WTC11 (cell line): ENCODE results near the gene RBMS1. TPM values are rescaled to one million over a fixed set of nuclear protein-coding genes. Genes with fewer than 3 reads are reported as not detected.

Experiments
- ATAC-seq: fragments of 200-7000 bp; cut with Tn5 transposase; 2 replicates; pipeline ENCODE4 v1.10.0; 2021; ENCODE audit warnings: mild to moderate bottlenecking, moderate library complexity
- CTCF ChIA-PET: fragments of 300-600 bp; sonication (Branson Sonifier 250); formaldehyde crosslinking; loops from one replicate; lab custom pipeline; 2021; ENCODE audit warnings: antibody characterized with exemption; lab: Charles Lee
- POLR2A ChIA-PET: fragments of 350-600 bp; sonication (Branson Sonifier 250); formaldehyde crosslinking; loops from one replicate; lab custom pipeline; 2021; ENCODE audit warnings: antibody characterized with exemption; lab: Charles Lee
- DNase-seq: peaks from one replicate; pipeline ENCODE4 v3.0.0; 2021; ENCODE audit warnings: low spot score
- H3K27ac Mint-ChIP-seq: 2 replicates; pipeline ENCODE4 v1.8.0; 2021; ENCODE audit warnings: mixed read lengths
- H3K27me3 Mint-ChIP-seq: 2 replicates; pipeline ENCODE4 v1.8.0; 2021; ENCODE audit warnings: low read depth, mild to moderate bottlenecking, moderate library complexity, mixed read lengths
- H3K36me3 Mint-ChIP-seq: 2 replicates; pipeline ENCODE4 v1.8.0; 2021; ENCODE audit warnings: mixed read lengths
- H3K4me1 Mint-ChIP-seq: 2 replicates; pipeline ENCODE4 v1.8.0; 2022; ENCODE audit warnings: mixed read lengths
- H3K4me3 Mint-ChIP-seq: 2 replicates; pipeline ENCODE4 v1.8.0; 2021; ENCODE audit warnings: mild to moderate bottlenecking, moderate library complexity, mixed read lengths
- H3K9me3 Mint-ChIP-seq: 2 replicates; pipeline ENCODE4 v1.8.0; 2021; ENCODE audit warnings: mixed read lengths
- CREM ChIP-seq: sonication (generic); formaldehyde crosslinking; IDR thresholded peaks from 2 replicates; pipeline ENCODE4 v1.8.1; 2022; ENCODE audit warnings: mild to moderate bottlenecking, missing genetic modification reagents, moderate library complexity
- CTCF ChIP-seq: fragments of 200-600 bp; IDR thresholded peaks from 2 replicates; pipeline ENCODE4 v1.8.0; 2022; ENCODE audit warnings: antibody characterized with exemption
- E2F5 ChIP-seq: sonication (generic); formaldehyde crosslinking; IDR thresholded peaks from 2 replicates; pipeline ENCODE4 v1.8.1; 2022; ENCODE audit warnings: mild to moderate bottlenecking, moderate library complexity, missing genetic modification reagents
- ETV6 ChIP-seq: sonication (generic); formaldehyde crosslinking; IDR thresholded peaks from 2 replicates; pipeline ENCODE4 v1.8.1; 2022; ENCODE audit warnings: mild to moderate bottlenecking, missing genetic modification reagents
- MLX ChIP-seq: sonication (generic); formaldehyde crosslinking; IDR thresholded peaks from 2 replicates; pipeline ENCODE4 v1.8.1; 2023; ENCODE audit warnings: mild to moderate bottlenecking, missing genetic modification reagents, moderate library complexity
- NR2C2 ChIP-seq: sonication (generic); formaldehyde crosslinking; IDR thresholded peaks from 2 replicates; pipeline ENCODE4 v1.8.0; 2022; ENCODE audit warnings: mild to moderate bottlenecking, missing genetic modification reagents
- PRDM15 ChIP-seq: sonication (generic); formaldehyde crosslinking; IDR thresholded peaks from 2 replicates; pipeline ENCODE4 v1.8.0; 2022; ENCODE audit warnings: missing genetic modification reagents
- SMAD3 ChIP-seq: sonication (generic); formaldehyde crosslinking; IDR thresholded peaks from 2 replicates; pipeline ENCODE4 v1.8.0; 2022; ENCODE audit warnings: missing genetic modification reagents, mild to moderate bottlenecking, borderline replicate concordance
- SOX15 ChIP-seq: fragments of 250-450 bp; sonication (Bioruptor Pico); IDR thresholded peaks from 2 replicates; pipeline ENCODE4 v1.9.0; 2021; ENCODE audit warnings: mild to moderate bottlenecking
- STAT6 ChIP-seq: sonication (generic); formaldehyde crosslinking; conservative IDR thresholded peaks from 2 replicates; pipeline ENCODE4 v1.8.1; 2023; ENCODE audit warnings: mild to moderate bottlenecking, low read depth, missing genetic modification reagents, moderate library complexity
- TEAD1 ChIP-seq: sonication (generic); formaldehyde crosslinking; IDR thresholded peaks from 2 replicates; pipeline ENCODE4 v1.8.0; 2022; ENCODE audit warnings: mild to moderate bottlenecking, missing genetic modification reagents
- TP53 ChIP-seq: sonication (generic); formaldehyde crosslinking; IDR thresholded peaks from 2 replicates; pipeline ENCODE4 v1.8.1; 2023; ENCODE audit warnings: mild to moderate bottlenecking, missing genetic modification reagents
- ZMAT4 ChIP-seq: fragments of 250-450 bp; sonication (Bioruptor Pico); IDR thresholded peaks from 2 replicates; pipeline ENCODE4 v1.9.0; 2021; ENCODE audit warnings: mild to moderate bottlenecking
- ZNF232 ChIP-seq: sonication (generic); formaldehyde crosslinking; IDR thresholded peaks from 2 replicates; pipeline ENCODE4 v1.8.0; 2022; ENCODE audit warnings: mild to moderate bottlenecking, missing genetic modification reagents
- ZNF396 ChIP-seq: fragments of 250-450 bp; sonication (Bioruptor Pico); IDR thresholded peaks from 2 replicates; pipeline ENCODE4 v1.8.0; 2021; ENCODE audit warnings: mild to moderate bottlenecking, moderate library complexity, borderline replicate concordance
- total RNA-seq: library from RNA; stranded (reverse); gene quantifications from 3 replicates; pipeline ENCODE4 v1.2.3, GENCODE V29; 2021

RBMS1 gene
- total RNA-seq, 1 experiment from 2014 or later = 56.3 TPM

- TF ChIP-seq PRDM15 (CRISPR knock-in tag) (no peak), SMAD3 (CRISPR knock-in tag) (no peak), CTCF (no peak), MLX (CRISPR knock-in tag) (no peak), TEAD1 (no peak), ZNF232 (CRISPR knock-in tag) (no peak), SOX15 (CRISPR knock-in tag) (no peak), ZMAT4 (no peak), ETV6 (CRISPR knock-in tag) (no peak), ZNF396 (CRISPR knock-in tag) (no peak), E2F5 (no peak), CREM (CRISPR knock-in tag) (no peak)
Measured at GRCh38 chr2:160510617-160511016, 17.0 kb upstream of the RBMS1 start (continued).

GRCh38 chr2:160509016-160509415 is 15.4 kb upstream of the RBMS1 start:
- no peak for TF ChIP-seq ZMAT4
- no peak for TF ChIP-seq NR2C2 (CRISPR knock-in tag)
- TF ChIP-seq TP53 = no peak
- TF ChIP-seq STAT6 = no peak
- H3K4me1 Mint-ChIP-seq = peaks cover 3% of the 10 kb centered on the region; the same call in 1 of the 2 replicates
- H3K36me3 Mint-ChIP-seq = no peaks in the 10 kb centered on the region
- POLR2A ChIA-PET = no interaction called here
- CTCF ChIA-PET = no interaction called here
- no peaks in the 10 kb centered on the region for H3K27me3 Mint-ChIP-seq
- H3K4me3 Mint-ChIP-seq = no peak overlapping the region
- ATAC-seq (no peak), DNase-seq (no peak)
- no peaks in the 10 kb centered on the region for H3K9me3 Mint-ChIP-seq
- no peak overlapping the region for H3K27ac Mint-ChIP-seq
